Thoracic aorta endothelial cell (primary cell): Measurements from ENCODE around the gene SKAP2. TPM values are rescaled to one million over a fixed set of nuclear protein-coding genes. Genes with fewer than 3 reads are reported as not detected.

Source experiments
- total RNA-seq: library from RNA; depleted of rRNA; stranded (reverse); fragments of >200 nt; gene quantifications from 2 replicates; pipeline ENCODE4 v1.2.3, GENCODE V29; 2012

SKAP2 gene
- total RNA-seq = 17.3 and 30.6 TPM in 2 replicates

GRCh38 chr7:26864309-26865093, at the start of gene SKAP2:
Gene SKAP2 (minus strand): TSS chr7:26864590. CDS start chr7:26864429, 161 bp downstream.

Other genes with a start within 250 kb of the SKAP2 start
- 0.65 and 0.93 TPM in 2 replicates for gene HOXA1, start 231.4 kb upstream of the SKAP2 start, total RNA-seq
- 1.6 and 2.2 TPM in 2 replicates for gene HOXA2, start 238.1 kb upstream of the SKAP2 start, total RNA-seq